HG03039 (cell line): ENCODE data around the gene NPR1.
A peak's percentile ranks its signal among the peaks of the same experiment; 100 is the strongest.
"Not testable (repeated sequence)": the region's sequence is repeated elsewhere in the genome, so short reads cannot be mapped to it uniquely, and the experiment has no call there.

Source experiments
- ATAC-seq: cut with Tn5 transposase; IDR thresholded peaks from one replicate; pipeline ENCODE4 v1.9.1; 2021; ENCODE audit warnings: mild to moderate bottlenecking, moderate library complexity; ENCODE audit not compliant: unreplicated experiment

The NPR1 gene

DNA sequence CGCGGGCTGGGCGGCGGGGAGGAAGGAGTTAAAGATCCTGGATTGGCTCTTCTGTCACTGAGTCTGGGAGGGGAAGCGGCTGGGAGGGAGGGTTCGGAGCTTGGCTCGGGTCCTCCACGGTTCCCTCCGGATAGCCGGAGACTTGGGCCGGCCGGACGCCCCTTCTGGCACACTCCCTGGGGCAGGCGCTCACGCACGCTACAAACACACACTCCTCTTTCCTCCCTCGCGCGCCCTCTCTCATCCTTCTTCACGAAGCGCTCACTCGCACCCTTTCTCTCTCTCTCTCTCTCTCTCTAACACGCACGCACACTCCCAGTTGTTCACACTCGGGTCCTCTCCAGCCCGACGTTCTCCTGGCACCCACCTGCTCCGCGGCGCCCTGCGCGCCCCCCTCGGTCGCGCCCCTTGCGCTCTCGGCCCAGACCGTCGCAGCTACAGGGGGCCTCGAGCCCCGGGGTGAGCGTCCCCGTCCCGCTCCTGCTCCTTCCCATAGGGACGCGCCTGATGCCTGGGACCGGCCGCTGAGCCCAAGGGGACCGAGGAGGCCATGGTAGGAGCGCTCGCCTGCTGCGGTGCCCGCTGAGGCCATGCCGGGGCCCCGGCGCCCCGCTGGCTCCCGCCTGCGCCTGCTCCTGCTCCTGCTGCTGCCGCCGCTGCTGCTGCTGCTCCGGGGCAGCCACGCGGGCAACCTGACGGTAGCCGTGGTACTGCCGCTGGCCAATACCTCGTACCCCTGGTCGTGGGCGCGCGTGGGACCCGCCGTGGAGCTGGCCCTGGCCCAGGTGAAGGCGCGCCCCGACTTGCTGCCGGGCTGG is at the start of gene NPR1:
Gene NPR1 (plus strand): TSS at position 170 of the 818 bp plus-strand sequence. CDS start 421 bp downstream, at position 591.
- ATAC-seq: no peak

DNA sequence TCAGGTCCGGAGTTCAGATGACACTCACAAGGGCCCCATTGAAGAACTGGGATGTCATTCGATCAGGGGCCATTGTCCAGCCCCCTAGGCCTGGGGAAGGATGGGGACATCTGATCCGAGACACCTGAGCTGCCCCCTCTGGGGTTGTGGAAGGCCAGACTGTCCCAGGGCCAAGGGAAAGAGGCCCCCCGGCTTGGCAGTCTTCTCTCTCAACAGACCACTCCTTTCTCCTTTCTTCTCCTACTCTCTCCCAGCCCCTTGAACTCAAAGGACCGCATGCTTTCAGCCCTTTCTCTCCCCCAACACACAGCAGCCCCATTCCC is 49.2 kb upstream of the NPR1 start:
- ATAC-seq: no peak

DNA sequence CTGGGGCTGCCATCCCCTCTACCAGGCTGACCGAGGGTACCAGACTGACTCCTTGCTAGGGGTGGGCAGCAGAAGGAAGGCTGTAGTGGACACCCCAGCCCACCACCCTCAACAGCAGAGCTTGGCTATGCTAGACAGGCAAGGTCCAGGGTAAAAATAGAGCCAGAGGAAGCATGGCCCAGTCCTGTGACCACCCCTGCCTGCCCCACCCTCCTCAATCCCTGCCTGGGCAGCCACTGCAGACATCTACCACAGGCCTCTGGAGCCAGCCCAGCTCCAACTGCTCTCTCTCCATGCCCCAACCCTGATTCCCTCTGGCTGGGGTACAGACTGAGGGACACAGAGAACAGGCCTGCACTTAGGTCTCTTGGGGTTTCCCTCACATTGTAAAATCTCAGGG is 48.5 kb upstream of the NPR1 start:
- ATAC-seq: no peak

DNA sequence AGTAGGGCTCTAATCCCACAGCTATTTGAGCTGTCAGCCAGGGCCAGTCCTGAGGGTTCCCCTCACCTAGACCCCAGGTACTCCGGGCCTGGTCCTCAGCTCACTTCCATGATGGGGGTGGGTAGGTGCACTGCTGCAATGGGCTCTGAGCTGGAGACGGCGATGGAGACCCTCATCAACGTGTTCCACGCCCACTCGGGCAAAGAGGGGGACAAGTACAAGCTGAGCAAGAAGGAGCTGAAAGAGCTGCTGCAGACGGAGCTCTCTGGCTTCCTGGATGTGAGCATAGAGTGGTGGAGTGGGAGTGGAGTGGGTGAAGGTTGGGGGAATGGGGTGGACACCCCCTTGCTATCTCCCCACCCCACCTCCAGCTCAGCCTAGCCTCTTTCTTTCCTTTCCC is 48.1 kb upstream of the NPR1 start:
- ATAC-seq: no peak

DNA sequence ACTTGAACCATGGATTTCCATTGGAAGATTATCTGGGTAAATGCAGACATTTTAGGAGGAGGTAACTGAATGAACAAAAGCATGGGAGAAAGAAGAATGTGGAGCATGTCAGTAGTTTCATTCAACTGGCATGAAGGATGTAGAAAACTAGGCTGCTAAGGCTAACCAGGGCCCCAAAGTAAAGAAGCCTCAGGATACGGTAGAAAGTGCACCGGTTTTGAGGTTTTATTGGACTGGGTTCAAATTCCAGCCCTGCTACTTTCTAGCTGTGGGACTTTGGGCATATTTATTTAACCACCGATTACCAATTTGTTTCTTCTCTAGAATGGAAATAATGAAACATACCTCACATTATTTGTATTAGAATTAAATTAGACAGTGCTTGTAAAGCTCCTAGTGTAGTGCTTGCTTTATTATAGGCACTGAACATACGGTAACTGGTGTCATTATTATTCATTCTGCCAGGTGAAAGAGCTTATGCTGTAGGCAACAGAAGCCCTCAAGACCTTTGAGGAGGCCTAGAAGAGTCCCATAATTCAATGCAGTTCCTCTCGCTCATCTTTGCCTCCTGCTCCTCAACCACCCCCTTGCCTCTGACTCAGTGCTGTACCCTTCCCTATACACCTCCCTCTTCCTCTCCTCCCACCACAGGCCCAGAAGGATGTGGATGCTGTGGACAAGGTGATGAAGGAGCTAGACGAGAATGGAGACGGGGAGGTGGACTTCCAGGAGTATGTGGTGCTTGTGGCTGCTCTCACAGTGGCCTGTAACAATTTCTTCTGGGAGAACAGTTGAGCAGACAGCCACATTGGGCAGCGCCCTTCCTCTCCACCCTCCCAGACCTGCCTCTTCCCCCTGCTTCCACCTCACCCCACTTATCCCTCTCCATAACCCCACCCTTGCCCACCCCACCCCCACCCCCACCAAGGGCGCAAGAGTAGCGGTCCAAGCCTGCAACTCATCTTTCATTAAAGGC is 47.2 kb upstream of the NPR1 start:
- ATAC-seq: no peak

DNA sequence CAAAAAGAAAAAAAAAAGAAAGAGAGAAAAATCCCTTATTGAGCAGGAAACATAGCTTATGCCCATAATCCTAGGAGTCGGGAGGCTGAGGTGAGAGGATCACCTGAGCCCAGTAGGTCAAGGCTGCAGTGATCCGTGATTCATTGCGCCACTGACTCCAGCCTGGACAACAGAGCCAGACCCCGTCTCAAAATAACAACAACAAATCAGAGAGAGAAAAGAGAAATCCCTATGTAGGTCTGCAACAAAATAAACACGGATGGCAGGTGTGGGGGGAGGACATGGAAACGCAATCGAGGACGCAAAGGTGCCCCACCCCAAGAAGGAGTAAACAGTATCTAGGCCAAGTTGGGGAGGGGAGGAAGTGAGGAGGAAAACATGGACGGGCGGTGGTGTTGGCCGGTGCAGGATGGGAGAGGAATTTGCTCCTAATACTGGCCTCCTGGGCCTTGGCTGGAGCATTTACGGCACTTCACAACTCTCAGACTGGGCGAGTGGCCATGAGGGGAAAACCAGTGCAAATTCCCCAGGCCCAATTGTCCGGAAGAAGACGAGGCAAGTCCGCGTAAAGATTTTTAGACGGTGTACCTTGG is 45.2 kb upstream of the NPR1 start:
- no peak for ATAC-seq

DNA sequence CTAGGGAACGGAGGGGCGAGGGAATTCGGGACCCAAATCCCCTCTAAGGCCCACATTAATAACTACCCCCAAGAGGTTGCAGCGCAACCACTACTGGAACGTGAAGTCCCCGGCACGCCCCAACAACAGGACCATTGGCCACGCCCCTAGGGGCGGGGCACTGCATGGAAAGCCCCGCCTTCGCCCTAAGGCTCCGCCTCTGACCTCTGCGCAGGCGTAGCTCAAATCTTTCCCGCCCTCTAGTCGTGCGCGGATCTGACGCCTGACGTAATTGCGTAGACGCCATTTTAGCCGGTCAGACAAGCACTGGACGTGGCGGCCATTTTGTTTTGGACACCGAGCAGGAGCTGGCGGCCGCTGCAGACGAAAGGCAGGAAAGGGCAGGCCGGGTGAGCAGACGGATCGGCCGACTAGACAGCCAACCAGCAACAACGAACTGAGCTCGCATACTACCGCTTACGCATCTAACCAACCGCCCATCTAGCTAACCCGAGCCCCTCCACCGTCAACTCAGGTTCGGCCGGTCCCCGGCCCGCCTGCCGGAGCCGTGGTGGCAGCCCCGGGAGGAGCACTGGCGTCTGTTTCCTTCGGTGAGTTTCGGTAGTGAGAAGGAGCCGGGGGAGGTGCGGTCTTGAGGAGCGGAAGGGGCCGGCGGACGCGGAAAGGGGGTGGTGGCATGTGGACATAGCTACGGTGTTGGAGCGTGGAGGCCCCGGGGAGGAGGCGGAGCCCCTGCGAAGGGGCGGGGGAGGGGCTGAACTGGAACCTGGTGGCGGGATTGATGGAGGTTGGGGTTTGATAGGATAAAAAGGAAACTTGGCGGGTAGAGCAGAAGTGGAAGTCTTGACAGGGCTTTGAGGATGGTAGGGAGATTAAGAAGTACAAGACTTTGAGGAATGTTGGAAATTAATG is 44.5 kb upstream of the NPR1 start, which contains the start of gene CHTOP:
Gene CHTOP (plus strand): TSS at position 313 of the 912 bp plus-strand sequence. CDS start 2,523 bp downstream, outside the sequence.
- peak; percentile 79 for ATAC-seq

DNA sequence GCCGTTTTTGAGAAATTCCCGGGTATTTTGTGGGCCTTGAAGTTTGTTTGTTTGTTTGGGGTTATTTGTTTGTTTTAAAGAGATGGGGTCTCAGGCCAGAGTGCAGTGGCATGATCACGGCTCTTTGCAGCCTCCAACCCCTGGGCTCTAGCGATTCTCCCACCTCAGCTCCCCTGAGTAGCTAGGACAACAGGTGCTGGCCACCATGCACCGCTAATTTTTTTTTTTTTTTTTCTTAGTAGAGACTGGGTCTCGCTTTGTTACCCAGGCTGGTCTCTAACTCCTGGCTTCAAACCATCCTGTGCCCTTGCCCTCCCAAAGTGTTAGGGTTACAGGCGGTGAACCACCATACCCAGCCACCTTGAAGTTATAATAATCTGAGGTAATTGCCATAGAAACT is 42.6 kb upstream of the NPR1 start:
- no peak for ATAC-seq

DNA sequence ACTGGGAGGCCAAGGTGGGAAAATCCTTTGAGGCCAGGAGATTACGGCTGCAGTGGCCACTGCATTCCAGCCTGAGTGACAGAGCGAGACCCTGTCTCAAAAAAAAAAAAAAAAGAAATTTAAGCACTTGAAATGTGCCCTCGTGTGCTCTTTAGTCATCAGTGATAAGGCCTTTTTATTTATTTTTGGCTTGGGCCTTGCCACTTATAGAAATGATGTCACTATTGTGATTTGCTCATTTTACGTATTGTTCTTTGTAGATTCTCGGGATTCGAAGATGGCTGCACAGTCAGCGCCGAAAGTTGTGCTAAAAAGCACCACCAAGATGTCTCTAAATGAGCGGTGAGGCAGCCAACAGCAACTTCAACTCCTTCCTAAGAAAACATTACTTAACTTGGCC is 42.2 kb upstream of the NPR1 start:
- ATAC-seq: no peak

DNA sequence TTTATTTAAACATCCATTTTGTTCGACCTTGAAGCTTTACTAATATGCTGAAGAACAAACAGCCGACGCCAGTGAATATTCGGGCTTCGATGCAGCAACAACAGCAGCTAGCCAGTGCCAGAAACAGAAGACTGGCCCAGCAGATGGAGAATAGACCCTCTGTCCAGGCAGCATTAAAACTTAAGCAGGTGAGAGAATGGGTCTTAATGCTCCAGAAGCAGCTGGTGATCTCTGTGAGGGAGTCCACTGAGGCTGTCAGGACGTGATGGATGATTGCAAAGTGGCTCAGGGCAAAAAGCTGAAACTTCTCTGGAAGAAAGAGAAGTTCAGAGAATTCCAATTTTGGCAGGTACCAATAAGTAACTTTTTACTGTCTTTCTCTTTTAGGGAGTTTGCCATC is 40.2 kb upstream of the NPR1 start:
- no peak for ATAC-seq

DNA sequence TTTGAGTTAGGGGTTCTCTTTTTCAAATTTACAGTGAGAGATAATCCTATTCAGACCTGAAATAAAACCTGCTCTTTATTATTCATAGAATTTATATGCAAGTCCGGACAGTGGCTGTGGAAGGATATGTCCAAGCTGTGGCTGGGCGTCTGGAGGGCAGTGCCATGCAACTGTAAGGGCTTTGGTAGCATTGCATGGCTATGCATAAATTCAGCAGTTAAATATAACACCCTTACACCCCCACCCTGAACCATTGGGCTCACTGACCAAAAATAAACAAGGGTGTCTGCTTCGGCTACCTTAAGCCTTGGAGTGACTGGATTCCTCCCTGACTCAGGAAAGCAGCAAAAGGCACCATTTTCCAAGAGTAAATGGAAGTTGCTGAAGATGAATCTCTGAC is 39.2 kb upstream of the NPR1 start:
- ATAC-seq: no peak

DNA sequence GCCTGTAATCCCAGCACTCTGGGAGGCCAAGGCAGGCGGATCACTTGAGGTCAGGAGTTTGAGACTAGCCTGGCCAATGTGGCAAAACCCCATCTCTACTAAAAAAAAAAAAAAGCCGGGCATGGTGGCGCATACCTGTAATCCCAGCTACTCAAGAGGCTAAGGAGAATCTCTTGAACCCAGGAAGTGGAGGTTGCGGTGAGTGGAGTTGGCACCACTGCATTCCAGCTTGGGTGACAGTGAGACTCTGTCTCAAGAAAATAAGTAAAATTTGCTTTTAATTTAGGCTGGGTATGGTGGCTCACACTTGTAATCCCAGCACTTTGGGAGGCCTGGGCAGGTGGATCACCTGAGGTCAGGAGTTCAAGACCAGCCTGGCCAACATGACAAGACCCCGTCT is 38.3 kb upstream of the NPR1 start:
- ATAC-seq: not testable (repeated sequence)

DNA sequence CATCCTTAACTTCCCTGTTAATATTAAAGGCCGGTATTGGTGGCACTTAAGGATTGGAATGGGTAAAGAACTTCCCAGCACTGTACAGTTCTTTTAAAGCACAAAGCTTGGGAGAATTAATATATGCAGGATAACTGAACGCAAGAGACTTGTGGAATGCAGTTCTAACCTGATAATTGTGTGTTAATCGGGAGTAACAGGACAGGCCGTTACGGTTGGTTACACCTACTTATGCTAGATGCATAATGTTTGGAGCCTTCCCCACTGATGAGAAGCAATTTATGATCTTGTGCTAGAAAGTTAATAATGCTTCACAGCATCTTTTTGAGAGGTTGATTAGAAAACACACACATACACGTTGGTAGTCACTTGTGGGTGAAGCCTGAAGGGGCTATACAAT is 37.6 kb upstream of the NPR1 start:
- no peak for ATAC-seq

DNA sequence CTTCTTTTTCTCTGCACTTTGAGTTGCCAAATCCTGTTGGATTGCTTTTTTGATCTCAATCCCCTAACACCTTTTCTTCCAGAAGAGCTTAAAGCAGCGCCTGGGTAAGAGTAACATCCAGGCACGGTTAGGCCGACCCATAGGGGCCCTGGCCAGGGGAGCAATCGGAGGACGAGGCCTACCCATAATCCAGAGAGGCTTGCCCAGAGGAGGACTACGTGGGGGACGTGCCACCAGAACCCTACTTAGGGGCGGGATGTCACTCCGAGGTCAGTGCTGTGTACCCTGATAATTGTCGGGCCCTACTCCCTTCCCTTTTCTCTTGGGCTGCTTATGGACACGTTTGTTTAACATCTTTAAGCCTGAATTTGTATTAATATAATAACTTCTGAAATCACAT is 36.3 kb upstream of the NPR1 start:
- ATAC-seq: no peak

DNA sequence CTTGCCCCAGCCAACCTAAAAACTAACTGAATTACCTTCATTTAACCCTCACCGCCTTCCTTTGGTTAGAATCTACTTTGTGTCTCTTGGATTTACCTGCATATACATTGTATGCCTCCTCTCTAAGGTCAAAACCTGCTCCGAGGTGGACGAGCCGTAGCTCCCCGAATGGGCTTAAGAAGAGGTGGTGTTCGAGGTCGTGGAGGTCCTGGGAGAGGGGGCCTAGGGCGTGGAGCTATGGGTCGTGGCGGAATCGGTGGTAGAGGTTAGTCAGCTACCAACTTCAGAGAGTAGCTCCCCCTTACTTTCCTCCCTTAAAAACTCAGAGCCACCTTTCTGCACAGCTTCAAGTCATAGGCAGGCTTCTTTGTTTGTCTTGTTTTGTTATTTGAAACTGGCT is 35.4 kb upstream of the NPR1 start:
- no peak for ATAC-seq

DNA sequence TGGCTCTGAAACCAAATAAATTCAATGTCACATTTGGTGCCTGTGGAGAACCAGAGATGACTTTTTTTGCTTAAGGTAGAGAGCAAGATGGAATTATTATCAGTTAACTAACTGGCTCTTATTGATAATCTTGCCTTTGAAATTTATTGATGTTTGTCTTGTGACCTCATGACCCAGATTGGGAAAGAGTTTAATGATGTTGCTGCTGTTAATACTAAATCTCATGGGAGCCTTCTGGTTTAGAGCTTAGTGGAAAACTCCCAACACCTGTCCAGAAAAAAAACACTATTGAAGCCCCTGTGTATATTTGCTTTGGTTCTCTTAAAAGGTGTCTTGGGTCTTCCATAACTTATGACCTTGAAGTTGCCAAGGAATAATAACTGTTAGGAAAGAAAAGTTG is 34.7 kb upstream of the NPR1 start:
- ATAC-seq: no peak

DNA sequence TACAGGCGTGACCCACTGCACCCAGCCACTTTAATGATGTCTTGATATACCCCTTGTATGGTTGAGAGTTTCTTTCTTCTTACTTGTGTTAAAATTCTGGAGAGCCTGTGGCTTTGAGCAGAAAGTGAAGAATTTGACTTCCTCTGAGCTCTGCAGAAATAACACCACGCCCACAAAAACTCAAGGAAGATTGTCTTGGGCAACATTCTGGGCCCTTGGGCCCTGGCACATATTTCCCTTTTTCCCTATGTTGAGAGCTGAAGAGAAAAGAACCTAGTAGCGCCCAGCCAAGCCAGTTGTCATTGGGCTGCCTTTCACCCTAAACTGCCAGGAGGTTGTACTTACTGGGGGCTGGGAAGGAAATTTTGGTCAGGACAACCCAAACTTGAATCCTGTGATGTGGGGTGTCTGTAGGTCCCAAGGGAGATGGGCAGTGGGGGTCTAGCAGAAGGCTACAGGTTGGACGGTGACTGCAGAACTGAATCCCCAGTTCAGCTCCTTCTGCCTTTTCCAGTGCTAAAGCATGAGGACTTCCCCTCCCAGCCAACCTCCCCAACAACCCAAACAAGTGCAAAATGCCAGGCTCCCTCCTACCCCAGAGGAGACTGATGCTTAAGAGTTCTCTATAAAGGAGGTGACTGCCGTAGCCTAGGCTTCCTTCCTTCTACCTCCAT is 31.7 kb upstream of the NPR1 start:
- ATAC-seq: no peak

DNA sequence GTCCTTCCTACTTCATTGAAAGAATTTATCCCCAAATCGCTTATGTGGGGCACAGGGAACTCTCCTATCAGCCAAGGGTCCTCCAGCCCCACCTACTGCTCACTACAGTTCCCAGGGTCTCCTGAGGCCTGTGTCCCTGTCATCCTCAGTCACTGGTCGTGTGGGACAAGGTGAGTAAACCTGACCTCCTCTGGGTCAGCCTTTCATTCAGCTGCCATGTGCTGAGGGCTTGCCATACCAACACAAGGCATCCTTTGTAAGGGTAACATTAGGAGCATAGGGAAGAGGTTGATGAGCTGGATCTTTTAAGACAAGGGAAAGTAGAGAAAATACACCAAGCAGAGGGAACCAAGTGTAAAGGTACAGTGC is 31.2 kb upstream of the NPR1 start:
- ATAC-seq: no peak

DNA sequence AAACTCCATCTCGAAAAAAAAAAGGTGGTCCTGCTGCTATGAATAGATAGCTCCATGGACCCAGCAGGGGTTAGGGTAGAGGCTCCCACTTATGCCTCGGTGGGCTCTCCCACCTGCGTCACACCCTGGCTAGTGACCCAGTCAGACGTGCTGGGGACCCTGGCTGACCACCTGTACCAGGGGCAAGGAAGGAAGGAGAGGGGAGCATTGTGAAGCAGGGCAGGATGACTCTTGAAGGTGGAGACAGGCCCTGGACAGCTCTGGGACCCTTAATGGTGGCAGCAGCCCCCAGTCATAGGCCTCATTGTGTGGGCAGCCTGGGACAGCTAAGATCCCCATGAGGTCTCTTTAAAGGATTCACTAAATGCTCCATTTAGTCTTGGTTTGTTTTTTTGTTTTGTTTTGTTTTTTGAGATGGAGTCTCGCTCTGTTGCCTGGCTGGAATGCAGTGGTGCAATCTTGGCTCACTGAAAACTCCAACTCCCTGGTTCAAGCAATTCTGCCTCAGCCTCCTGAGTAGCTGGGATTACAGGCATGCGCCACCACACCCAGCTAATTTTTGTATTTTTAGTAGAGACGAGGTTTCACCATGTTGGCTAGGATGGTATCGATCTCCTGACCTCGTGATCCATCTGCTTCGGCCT is 30.4 kb upstream of the NPR1 start:
- ATAC-seq: no peak
